HEK293 (cell line): ENCODE data around the gene CRYBG2.

Experiments used
- CTCF ChIA-PET: fragments of 350-600 bp; formaldehyde crosslinking; extraction: SDS; loops from one replicate; lab custom pipeline; 2021; ENCODE audit warnings: antibody characterized with exemption; lab: Yijun Ruan, JAX
- POLR2A ChIA-PET: fragments of 300-600 bp; formaldehyde crosslinking; extraction: SDS; loops from one replicate; lab custom pipeline; 2020; ENCODE audit warnings: antibody characterized with exemption, inconsistent platforms; lab: Yijun Ruan, JAX
- H3K27ac ChIP-seq: fragments of 200-500 bp; sonication (Bioruptor generic); 2 replicates; pipeline ENCODE4 v1.5.1; 2014; ENCODE audit warnings: low read depth, low read length, control low read depth, inconsistent platforms; ENCODE audit errors: extremely low read depth
- H3K36me3 ChIP-seq, 2 experiments: fragments of 200-500 bp in 1 of 2; sonication (Bioruptor generic) in 1 of 2; 1 replicate in 1 of 2; 2 replicates in 1 of 2; pipeline ENCODE4 v1.5.1; 2014 to 2017; ENCODE audit warnings: inconsistent platforms in 2 of 2, low read length in 2 of 2; ENCODE audit not compliant: control insufficient read depth in 2 of 2, insufficient read depth in 1 of 2
- H3K4me1 ChIP-seq: fragments of 200-500 bp; sonication (Bioruptor generic); 2 replicates; pipeline ENCODE4 v1.5.1; 2014; ENCODE audit warnings: mild to moderate bottlenecking, low read length, inconsistent platforms; ENCODE audit not compliant: control insufficient read depth, insufficient read depth
- H3K4me3 ChIP-seq: 2 replicates; pipeline ENCODE4 v1.5.1; 2011; ENCODE audit warnings: low read depth, mild to moderate bottlenecking, control low read depth, low read length, moderate library complexity
- H3K9me3 ChIP-seq: fragments of 200-500 bp; sonication (Bioruptor generic); 2 replicates; pipeline ENCODE4 v1.5.1; 2014; ENCODE audit warnings: low read depth, low read length, inconsistent platforms; ENCODE audit not compliant: control insufficient read depth, insufficient read depth
- KLF8 ChIP-seq: fragments of 450-650 bp; formaldehyde crosslinking; IDR thresholded peaks from 2 replicates; pipeline ENCODE4 v1.5.1; 2016; ENCODE audit warnings: missing biosample characterization, missing genetic modification characterization
- ZBTB20 ChIP-seq: fragments of 450-650 bp; formaldehyde crosslinking; IDR thresholded peaks from 2 replicates; pipeline ENCODE4 v1.5.1; 2016; ENCODE audit warnings: missing biosample characterization, missing genetic modification characterization
- ZIC2 ChIP-seq: fragments of 450-650 bp; formaldehyde crosslinking; IDR thresholded peaks from 2 replicates; pipeline ENCODE4 v1.5.1; 2016; ENCODE audit warnings: missing biosample characterization, missing genetic modification characterization
- ZNF121 ChIP-seq: fragments of 450-650 bp; formaldehyde crosslinking; IDR thresholded peaks from 2 replicates; pipeline ENCODE4 v1.5.1; 2016; ENCODE audit warnings: missing biosample characterization, missing genetic modification characterization
- ZNF169 ChIP-seq: fragments of 450-650 bp; formaldehyde crosslinking; IDR thresholded peaks from 2 replicates; pipeline ENCODE4 v1.5.1; 2016; ENCODE audit warnings: missing biosample characterization, missing genetic modification characterization
- ZNF354C ChIP-seq: fragments of 450-650 bp; formaldehyde crosslinking; IDR thresholded peaks from 2 replicates; pipeline ENCODE4 v1.5.1; 2016; ENCODE audit warnings: missing biosample characterization, missing genetic modification characterization, low read depth, borderline replicate concordance
- ZNF488 ChIP-seq: fragments of 450-650 bp; formaldehyde crosslinking; IDR thresholded peaks from 2 replicates; pipeline ENCODE4 v1.5.1; 2016; ENCODE audit warnings: missing biosample characterization, missing genetic modification characterization
- ZNF513 ChIP-seq: fragments of 450-650 bp; IDR thresholded peaks from 2 replicates; pipeline ENCODE4 v1.5.1; 2018; ENCODE audit warnings: missing biosample characterization, missing genetic modification characterization
- ZNF560 ChIP-seq: fragments of 450-650 bp; formaldehyde crosslinking; IDR thresholded peaks from 2 replicates; pipeline ENCODE4 v1.5.1; 2017; ENCODE audit warnings: missing biosample characterization, missing genetic modification characterization, borderline replicate concordance
- ZNF596 ChIP-seq: fragments of 450-650 bp; IDR thresholded peaks from 2 replicates; pipeline ENCODE4 v1.5.0; 2018; ENCODE audit warnings: missing biosample characterization, mild to moderate bottlenecking, missing genetic modification characterization, moderate library complexity
- ZNF658 ChIP-seq: fragments of 450-650 bp; formaldehyde crosslinking; IDR thresholded peaks from 2 replicates; pipeline ENCODE4; 2016; ENCODE audit warnings: missing biosample characterization, missing genetic modification characterization

CRYBG2 gene

GRCh38 chr1:26350343-26350700, 3.6 kb downstream of the CRYBG2 start (continued):
- TF ChIP-seq ZNF488 (no peak), KLF8 (tag by site-specific recombination) (no peak)

- H3K36me3 ChIP-seq = no peaks in the 10 kb centered on the region
- no peaks in the 10 kb centered on the region for H3K4me1 ChIP-seq
- H3K4me3 ChIP-seq = no peak overlapping the region
- TF ChIP-seq ZNF121 (tag by site-specific recombination) (0 out of 2 replicates have a peak, but pooled peaks have one; percentile 30), ZNF596 (tag by site-specific recombination) (no peak)
- no peak overlapping the region for H3K27ac ChIP-seq
- ChIA-PET POLR2A (no interaction called here), CTCF (interaction anchor here (0.6 to 3.1 kb wide), 5 partner anchors 12 to 74 kb away, joined by 3 to 16 read pairs (median 3); no protein-coding TSS in a partner anchor)
- H3K9me3 ChIP-seq = no peaks in the 10 kb centered on the region
These were observed 4.1 kb downstream of the CRYBG2 start for GRCh38 chr1:26349877-26350244.

- Histone ChIP-seq H3K36me3 (no peaks in the 10 kb centered on the region), H3K4me3 (no peak overlapping the region), H3K9me3 (no peaks in the 10 kb centered on the region), H3K27ac (no peak overlapping the region), H3K4me1 (no peaks in the 10 kb centered on the region)
- ChIA-PET CTCF (interaction anchor here (0.6 to 3.1 kb wide), 6 partner anchors 13 to 74 kb away, joined by 3 to 13 read pairs (median 4); no protein-coding TSS in a partner anchor), POLR2A (no interaction called here)
- TF ChIP-seq ZNF658 (tag by site-specific recombination) (no peak), ZNF513 (tag by site-specific recombination) (no peak), ZNF169 (no peak)
These were observed 4.6 kb downstream of the CRYBG2 start for GRCh38 chr1:26349188-26349876.

- no peaks in the 10 kb centered on the region for H3K9me3 ChIP-seq
- no peaks in the 10 kb centered on the region for H3K36me3 ChIP-seq
- ChIA-PET CTCF (interaction anchor here (1.0 to 3.1 kb wide), 3 partner anchors 17 to 71 kb away, joined by 3 to 13 read pairs (median 6); no protein-coding TSS in a partner anchor), POLR2A (no interaction called here)
- no peaks in the 10 kb centered on the region for H3K4me1 ChIP-seq
- H3K4me3 ChIP-seq = no peak overlapping the region
- no peak overlapping the region for H3K27ac ChIP-seq
- TF ChIP-seq ZIC2 (no peak), ZNF560 (tag by site-specific recombination) (no peak), ZBTB20 (tag by site-specific recombination) (no peak)
These were observed 7.5 kb downstream of the CRYBG2 start for GRCh38 chr1:26346274-26347033.

GRCh38 chr1:26345718-26346117, 8.2 kb downstream of the CRYBG2 start:
- Histone ChIP-seq H3K9me3 (no peaks in the 10 kb centered on the region), H3K4me1 (no peaks in the 10 kb centered on the region), H3K27ac (no peak overlapping the region), H3K4me3 (no peak overlapping the region), H3K36me3 (no peaks in the 10 kb centered on the region)
- ChIA-PET POLR2A (no interaction called here), CTCF (interaction anchor here (0.7 to 1.5 kb wide), 2 partner anchors 18 to 31 kb away, joined by 3 to 6 read pairs; no protein-coding TSS in a partner anchor)
- TF ChIP-seq ZNF354C (tag by site-specific recombination) (no peak), ZIC2 (peak; percentile 89)
